Lower lobe of right lung (tissue), 2 donors: ENCODE data around the gene HPGD. TPM values are rescaled to one million over a fixed set of nuclear protein-coding genes. Genes with fewer than 3 reads are reported as not detected.

Source experiments
- ATAC-seq, 2 donors: fragments of 200-7000 bp; cut with Tn5 transposase; one replicate each; pipeline ENCODE4 v1.9.1; 2020 to 2022; ENCODE audit warnings: mild to moderate bottlenecking in 2 of 2, moderate library complexity in 2 of 2
- DNase-seq: peaks from one replicate; pipeline ENCODE4 v3.0.0-alpha.2; 2020
- H3K27ac ChIP-seq: fragments of 200-600 bp; one replicate; pipeline ENCODE4 v1.8.0; 2022
- H3K27me3 ChIP-seq: fragments of 200-600 bp; one replicate; pipeline ENCODE4 v1.8.0; 2022; ENCODE audit warnings: low read depth
- H3K36me3 ChIP-seq: fragments of 200-600 bp; one replicate; pipeline ENCODE4 v1.8.0; 2022; ENCODE audit warnings: mild to moderate bottlenecking
- H3K4me1 ChIP-seq: fragments of 200-600 bp; one replicate; pipeline ENCODE4 v1.8.0; 2022
- H3K4me3 ChIP-seq: fragments of 200-600 bp; one replicate; pipeline ENCODE4 v1.8.0; 2022; ENCODE audit warnings: mild to moderate bottlenecking
- H3K9me3 ChIP-seq: fragments of 200-600 bp; one replicate; pipeline ENCODE4 v1.8.0; 2022
- CTCF ChIP-seq: fragments of 200-600 bp; IDR thresholded peaks from one replicate; pipeline ENCODE4 v1.8.0; 2022; ENCODE audit warnings: antibody characterized with exemption, mild to moderate bottlenecking
- intact Hi-C: fragments of 100-400 bp; cut with DNase I; formaldehyde crosslinking; loops from one replicate; pipeline ENCODE4 v1.11.0; 2022
- total RNA-seq: library from RNA; stranded (reverse); fragmentation: NEBNext Ultra II Directional; extraction: Animal tissue kit (Norgen Biotek cat#: 25700); gene quantifications from one replicate; pipeline ENCODE4 v1.2.1, GENCODE V29; 2021
- donor health status: DM: no; HTN: yes; CAD: no; lungs with severe emphysema.

Gene HPGD
- total RNA-seq, 1 donor from 2014 or later, result 87.2 TPM

GRCh38 chr4:174483792-174484191, 38.5 kb downstream of the HPGD start:
- H3K4me3 ChIP-seq, result no peak overlapping the region

GRCh38 chr4:174479140-174479539, 43.1 kb downstream of the HPGD start:
- no peak for TF ChIP-seq CTCF
- Histone ChIP-seq H3K4me1 (no peaks in the 10 kb centered on the region), H3K36me3 (no peaks in the 10 kb centered on the region), H3K27me3 (no peaks in the 10 kb centered on the region), H3K4me3 (no peak overlapping the region), H3K9me3 (no peaks in the 10 kb centered on the region), H3K27ac (no peak overlapping the region)
- intact Hi-C loops, result no loop called here
- ATAC-seq (no peak), DNase-seq (no peak)

More at GRCh38 chr4:174483792-174484191, 38.5 kb downstream of the HPGD start:
- no peak for DNase-seq
- no peaks in the 10 kb centered on the region for H3K36me3 ChIP-seq
- no peak for ATAC-seq
- TF ChIP-seq CTCF, result no peak
- no peaks in the 10 kb centered on the region for H3K4me1 ChIP-seq
- no peaks in the 10 kb centered on the region for H3K27me3 ChIP-seq
- no peak overlapping the region for H3K27ac ChIP-seq
- no peaks in the 10 kb centered on the region for H3K9me3 ChIP-seq
- intact Hi-C loops, result no loop called here

DNA sequence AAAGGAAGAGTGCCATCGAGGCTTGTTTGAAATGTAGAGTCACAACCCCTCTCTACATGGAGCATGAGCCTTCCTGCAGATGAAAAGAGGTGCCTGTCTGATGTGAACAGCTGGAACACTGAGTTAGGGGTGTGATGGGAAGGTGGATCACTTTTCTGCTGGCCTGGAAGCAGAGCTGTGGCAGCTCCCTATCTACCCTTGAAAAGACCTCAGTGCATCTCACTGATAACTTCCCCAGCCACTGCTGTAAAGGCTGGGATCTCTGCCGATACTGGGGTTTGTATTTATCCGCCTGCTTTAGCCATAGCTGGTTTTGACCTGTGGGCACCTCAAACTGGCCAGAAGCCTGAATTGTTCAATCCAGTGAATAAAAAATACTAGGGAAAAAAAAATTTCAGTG, 46.8 kb downstream of the HPGD start:
- ATAC-seq (no peak), DNase-seq (no peak)
- Histone ChIP-seq H3K4me3 (no peak overlapping the region), H3K27me3 (no peaks in the 10 kb centered on the region), H3K27ac (no peak overlapping the region), H3K9me3 (no peaks in the 10 kb centered on the region), H3K36me3 (no peaks in the 10 kb centered on the region), H3K4me1 (no peaks in the 10 kb centered on the region)
- TF ChIP-seq CTCF, result no peak
- intact Hi-C loops, result no loop called here

DNA sequence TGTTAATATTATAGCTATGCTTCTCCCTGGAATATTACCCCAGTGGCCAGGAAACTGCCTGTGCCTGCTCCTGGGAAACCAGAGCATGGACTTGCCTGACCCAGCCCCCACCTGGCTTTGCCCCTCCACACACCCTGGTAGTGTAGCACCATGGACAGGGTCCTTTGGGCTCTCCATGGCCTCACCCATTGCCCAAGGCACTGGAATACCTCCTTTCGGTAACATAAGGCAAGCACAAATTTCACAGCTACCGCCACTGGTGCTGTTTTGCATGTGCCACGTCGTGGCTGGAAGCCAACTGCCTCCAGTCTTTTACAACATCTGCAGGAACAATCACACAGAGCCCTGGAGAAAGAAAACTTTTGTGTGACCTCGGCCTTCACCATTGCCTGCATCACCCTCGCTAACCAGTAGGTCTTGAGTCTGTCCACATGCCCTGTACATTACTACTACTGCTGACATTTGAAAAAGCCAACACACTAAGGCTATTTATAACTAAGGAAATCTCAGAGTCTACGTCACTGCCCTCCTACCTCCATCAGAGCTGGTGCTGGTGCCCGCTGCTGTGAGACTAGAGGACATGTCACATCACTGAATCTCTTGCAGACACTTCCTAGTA, 47.7 kb downstream of the HPGD start:
- ATAC-seq (no peak), DNase-seq (no peak)
- no peaks in the 10 kb centered on the region for H3K9me3 ChIP-seq
- H3K36me3 ChIP-seq, result no peaks in the 10 kb centered on the region
- no peak for TF ChIP-seq CTCF
- no peaks in the 10 kb centered on the region for H3K27me3 ChIP-seq
- H3K4me1 ChIP-seq, result no peaks in the 10 kb centered on the region
- H3K27ac ChIP-seq, result no peak overlapping the region
- H3K4me3 ChIP-seq, result no peak overlapping the region
- intact Hi-C loops, result no loop called here

DNA sequence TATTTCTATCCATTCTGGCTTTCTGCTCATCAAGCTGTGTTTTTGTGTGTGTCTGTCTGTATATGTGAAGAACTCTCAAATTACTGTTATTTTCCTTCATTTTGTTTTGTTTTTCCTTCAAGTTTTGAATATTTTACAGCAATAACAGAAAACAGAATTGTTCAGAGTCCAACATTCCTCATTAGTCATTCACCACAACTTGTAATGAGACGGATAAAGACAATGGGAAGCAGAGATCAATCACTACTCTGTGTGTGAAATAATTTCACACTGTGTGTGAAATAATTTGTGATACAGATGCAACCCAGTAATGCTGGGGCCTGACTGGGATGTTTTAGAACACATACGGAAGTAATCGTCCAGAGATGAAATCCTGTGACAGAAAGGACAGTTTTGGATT, 55.2 kb downstream of the HPGD start:
- DNase-seq (no peak), ATAC-seq (no peak)
- no peaks in the 10 kb centered on the region for H3K4me1 ChIP-seq
- no peaks in the 10 kb centered on the region for H3K9me3 ChIP-seq
- no peak overlapping the region for H3K4me3 ChIP-seq
- TF ChIP-seq CTCF, result no peak
- H3K36me3 ChIP-seq, result no peaks in the 10 kb centered on the region
- intact Hi-C loops, result no loop called here
- no peaks in the 10 kb centered on the region for H3K27me3 ChIP-seq
- H3K27ac ChIP-seq, result no peak overlapping the region

DNA sequence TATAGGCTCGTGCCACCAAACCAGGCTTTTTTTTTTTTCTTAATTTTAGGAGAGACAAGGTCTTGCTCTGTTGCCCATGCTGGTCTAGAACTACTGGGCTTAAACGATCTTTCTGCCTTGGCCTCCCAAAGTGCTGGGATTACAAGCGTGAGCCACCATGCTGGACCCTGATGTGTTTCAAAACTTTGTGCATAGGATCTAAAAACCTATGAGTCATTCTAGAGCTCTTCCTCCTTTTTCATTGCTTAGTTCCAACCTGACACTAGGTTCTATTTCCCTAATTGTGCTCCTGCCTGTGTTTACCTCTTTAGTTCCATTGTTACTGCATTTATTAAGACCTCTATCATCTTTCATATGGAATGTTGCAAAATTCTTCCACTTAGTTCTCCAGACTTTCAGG, 57.3 kb downstream of the HPGD start:
- H3K27me3 ChIP-seq, result no peaks in the 10 kb centered on the region
- H3K4me1 ChIP-seq, result no peaks in the 10 kb centered on the region
- ATAC-seq (no peak), DNase-seq (no peak)
- no peak overlapping the region for H3K4me3 ChIP-seq
- no peaks in the 10 kb centered on the region for H3K9me3 ChIP-seq
- no peak for TF ChIP-seq CTCF
- intact Hi-C loops, result no loop called here
- H3K27ac ChIP-seq, result no peak overlapping the region
- H3K36me3 ChIP-seq, result no peaks in the 10 kb centered on the region
